Medulla oblongata (tissue), 1 donor: ENCODE results near the gene CCDC74A.
"Not testable (repeated sequence)": the region's sequence is repeated elsewhere in the genome, so short reads cannot be mapped to it uniquely, and the experiment has no call there.

Source experiments
- DNase-seq: peaks from one replicate; pipeline ENCODE4 v3.0.0-alpha.2; 2015; ENCODE audit errors: extremely low spot score

CCDC74A gene

DNA sequence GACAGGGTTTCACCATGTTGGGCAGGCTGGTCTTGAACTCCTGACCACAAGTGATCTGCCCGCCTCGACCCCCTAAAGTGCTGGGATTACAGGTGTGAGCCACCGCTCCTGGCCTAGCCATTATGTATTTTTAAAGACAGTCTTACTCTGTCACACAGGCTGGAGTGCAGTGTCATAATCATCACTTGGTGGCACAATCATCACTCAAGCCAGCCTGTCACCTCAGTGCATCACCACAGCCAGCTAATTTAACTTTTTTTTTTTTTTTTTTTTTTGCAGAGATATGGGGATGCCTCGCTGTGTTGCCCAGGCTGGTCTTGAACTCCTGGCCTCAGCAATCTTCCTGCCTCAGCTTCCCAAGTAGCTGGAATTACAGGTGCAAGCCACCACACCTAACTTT is 24.1 kb upstream of the CCDC74A start:
- DNase-seq = not testable (repeated sequence)

DNA sequence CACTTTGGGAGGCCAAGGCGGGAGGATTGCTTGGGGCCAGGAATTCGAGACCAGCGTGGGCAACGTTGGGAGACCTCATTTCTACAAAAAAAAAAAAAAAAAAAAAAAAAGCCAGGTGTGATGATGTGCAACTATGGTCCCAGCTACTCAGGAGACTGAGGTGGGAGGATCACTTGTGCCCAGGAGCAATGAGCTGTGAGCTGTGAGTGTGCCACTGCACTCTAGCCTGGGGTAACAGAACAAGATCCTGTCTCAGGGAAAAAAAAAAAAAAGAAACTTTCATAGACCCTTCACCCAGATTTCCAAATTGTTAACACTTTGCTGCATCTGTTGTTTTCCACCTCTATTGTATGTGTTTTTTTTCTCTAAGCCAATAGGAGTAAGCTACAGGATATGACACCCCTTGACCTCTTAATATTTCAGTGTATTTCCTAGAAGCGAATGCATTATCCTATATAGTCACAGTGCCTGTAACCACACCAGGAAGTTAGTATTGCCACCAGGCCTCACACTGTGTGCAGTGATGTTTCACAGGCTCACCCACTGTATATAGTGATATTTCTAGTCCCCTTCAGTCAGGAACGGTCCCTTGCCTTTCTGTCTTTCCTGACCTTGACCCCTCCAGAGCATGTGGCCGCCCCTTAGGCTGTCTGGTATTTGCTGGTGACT is 23.5 kb upstream of the CCDC74A start:
- DNase-seq = not testable (repeated sequence)

DNA sequence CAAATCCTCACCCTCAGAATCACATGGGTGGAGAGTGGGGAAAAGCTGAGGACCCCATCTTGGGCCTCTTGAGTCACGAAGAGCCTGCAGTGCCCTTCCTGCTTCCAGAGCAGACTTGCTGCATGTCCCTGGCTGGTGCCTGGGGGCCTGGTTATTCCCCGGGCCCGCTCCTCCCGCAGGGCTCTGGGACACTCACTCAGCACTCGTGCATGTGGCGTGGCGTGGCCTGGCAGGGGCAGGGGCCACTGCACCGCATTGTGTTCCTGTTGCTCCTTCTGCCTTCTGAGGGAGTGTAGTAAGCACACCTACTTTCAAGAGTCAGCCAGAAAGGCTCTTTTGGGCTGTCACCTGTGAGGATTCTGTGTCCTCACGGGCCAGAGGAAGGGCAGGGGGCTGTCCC is 18.1 kb upstream of the CCDC74A start:
- no peak for DNase-seq

DNA sequence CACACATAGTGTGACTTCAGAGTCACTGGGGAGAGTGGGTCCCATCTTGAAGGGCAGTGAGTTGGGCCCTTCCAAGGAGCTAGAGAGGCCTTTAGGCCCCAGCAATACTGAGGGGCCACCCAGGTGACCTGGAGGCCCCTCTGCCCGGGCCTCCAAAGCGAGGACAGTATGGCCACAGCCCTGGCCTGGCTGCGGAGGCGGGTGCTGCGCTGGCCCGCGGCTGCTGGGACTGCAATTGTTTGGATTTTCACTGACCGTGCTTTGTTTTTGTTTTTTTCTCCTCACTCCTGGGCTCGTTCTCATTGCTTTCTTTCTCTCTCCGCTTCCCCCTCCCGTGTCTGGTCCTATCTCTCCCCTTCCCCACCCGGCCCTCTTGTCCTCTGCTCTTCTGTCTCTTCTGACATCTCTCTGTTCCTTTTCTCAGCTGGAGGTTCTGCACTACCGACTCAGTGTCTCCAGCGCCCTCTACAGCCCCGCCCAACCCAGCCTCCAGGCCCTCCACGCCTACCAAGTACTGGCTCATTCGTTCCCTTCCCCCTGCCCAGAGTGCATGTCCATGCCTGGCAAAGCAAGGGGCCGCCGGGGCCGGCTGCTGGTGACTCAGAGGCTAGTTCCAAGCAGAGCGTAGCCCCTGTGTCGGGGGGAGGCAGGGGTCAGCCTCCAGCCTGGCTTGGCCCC is 16.3 kb upstream of the CCDC74A start:
- DNase-seq = peak; percentile 38

DNA sequence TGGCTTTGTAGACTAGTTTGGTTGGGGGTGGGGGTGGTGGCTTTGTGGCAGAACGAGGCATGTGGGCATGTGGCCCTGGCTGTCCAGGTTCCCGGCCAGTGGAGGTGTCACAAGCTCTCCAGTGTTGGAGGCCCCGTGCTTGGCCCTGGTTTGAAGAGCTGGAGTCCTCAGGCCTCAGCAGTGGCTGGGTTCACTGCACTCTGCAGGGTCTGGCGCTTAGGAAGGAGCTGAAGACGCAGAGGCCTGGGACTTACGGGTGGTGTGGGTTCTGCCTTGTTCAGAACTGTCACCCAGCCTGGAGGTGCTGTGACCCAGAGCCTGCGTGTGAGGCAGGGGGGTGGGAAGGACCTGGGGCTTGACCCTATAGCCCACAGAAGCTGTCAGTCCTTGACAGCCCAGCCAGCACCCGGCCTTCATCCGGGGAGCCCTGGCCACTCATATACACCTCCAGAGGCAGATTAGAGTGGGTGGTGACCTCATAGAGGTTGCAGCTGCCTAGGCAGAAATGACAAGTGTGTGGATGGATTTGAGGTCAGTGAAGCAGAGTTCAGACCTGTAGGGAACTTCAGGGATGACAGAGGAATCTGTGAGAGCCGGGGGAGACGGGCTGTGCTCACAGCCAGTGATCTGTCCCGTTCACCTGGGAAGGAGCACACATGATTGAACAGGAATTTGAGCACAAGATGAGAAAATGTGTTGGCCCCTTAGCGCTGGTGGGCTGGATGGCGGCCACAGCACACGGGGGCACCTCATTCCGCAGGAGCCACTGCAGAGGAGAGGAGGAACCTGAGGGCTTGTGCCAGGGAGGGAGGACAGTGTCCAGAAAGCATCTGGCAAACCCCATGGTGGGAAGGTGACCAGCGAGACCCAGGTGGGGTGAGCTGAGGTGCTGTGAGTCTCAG is 15.5 kb upstream of the CCDC74A start:
- peak; percentile 65 for DNase-seq

DNA sequence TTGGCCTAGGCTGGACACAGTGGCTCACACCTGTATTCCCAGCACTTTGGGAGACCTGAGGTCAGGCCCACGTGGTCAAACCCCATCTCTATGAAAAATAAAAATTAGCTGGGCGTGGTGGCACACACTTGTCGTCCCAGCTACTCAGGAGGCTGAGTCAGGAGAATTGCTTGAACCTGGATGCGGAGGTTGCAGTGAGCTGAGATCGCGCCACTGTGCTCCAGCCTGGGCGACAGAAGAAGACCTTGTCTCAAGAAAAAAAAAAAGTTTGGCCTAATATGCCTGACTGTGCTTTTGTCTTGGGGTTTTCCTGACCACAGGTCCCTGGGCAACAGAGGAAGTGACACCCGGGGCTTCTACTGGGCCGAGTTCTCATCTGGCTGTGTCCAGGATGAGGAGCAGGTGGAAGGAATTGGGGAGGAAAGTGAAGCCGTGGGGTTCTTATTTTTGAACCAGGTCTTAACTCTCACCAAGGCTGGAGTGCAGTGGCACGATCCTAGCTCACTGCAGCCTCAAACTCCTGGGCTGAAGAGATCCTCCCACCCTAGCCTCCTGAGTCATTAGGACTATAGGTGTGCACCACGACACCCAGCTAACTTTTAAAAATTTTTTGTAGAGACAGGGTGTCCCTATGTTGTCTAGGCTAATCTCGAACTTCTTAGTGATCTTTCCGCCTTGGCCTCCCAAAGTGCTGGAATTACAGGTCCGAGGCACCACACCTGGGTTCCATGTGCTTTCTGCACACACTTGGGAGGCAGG is 13.1 kb upstream of the CCDC74A start:
- DNase-seq = not testable (repeated sequence)

DNA sequence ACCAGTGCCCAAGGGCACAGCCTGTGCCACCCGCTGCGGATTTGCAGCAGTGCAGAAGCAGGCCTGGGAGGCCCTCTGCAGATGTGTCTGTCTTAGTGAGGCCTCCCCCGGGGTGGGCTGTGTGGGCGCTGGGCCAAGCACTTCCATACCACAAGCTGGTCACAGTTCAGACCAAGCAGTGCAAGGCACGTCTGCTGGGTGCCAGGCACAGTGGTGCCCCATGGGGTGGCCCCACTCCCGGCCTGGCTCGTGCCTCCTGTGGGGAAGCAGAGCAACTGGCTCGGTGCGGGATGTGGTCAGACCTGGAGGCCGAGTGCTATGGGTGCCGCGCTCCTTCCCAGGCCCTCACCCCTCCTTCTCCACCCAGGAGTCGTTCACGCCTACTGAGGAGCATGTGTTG is 12.5 kb upstream of the CCDC74A start:
- not testable (repeated sequence) for DNase-seq

DNA sequence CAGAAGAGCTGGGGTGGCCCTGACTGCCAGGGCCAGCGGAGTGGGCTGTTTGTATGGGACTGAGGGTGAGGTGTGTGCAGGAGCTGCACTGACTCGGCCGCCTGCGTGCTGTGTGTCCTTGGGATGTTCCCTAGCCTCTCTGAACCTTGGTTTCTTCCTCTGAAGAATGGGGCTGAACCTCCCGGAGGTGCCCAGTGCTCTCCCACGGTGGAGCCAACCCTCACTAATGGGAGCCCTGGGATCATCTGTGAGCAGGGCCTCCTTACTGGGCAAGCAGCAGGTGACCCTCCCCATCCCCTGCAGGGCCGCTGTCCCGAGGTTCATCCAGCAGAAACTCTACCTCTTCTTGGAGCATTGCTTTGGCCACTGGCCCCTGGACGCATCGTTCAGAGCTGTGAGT is 11.7 kb upstream of the CCDC74A start:
- no peak for DNase-seq

DNA sequence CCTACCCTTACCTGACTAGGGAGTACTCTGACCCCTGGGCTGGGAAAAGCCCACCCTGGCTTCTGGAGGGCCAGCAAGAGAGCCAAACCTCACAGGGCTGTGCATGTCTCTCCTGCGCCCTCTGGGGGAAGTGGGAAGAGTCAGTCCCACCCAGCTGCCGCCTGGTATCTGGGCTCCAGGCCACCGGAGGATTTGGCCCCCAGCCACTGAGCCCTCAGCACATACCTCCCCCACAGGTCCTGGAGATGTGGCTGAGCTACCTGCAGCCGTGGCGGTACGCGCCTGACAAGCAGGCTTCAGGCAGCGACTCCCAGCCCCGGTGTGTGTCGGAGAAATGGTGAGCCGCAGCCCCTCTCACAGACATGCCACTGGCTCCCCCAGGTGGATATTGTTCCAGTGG is 11.1 kb upstream of the CCDC74A start:
- not testable (repeated sequence) for DNase-seq

DNA sequence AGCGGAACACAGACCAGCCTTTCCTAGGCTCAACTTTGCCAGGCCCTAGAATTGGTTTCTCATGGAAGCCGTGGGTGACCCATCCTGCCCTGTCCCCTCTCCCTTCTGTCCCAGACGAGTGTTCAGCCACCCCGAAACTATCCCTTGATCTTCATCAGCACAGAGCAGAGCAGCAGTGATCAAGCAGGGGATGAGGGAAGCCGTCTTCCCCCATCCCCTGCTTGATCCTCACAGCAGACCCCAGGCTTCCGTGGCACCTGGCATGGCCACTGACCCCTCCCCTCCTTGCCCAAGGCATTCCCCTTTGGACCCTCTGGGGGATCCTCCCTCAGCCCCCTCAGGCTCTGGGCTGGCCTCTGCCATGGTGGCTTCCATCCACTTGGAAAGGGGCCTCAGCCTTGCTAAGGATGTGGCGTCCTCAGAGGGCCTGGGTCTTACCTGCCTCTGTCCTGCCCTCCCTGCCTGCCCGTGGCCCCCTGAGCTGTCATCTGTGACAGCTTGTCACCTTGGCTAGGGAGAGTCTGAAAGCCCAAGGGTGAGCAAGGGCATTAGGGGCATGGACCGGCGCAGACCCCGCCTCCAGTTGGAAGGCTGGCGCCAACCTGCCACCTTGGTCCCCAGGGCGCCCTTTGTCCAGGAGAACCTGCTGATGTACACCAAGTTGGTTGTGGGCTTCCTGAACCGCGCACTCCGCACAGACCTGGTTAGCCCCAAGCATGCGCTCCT is 10.4 kb upstream of the CCDC74A start:
- no peak for DNase-seq

DNA sequence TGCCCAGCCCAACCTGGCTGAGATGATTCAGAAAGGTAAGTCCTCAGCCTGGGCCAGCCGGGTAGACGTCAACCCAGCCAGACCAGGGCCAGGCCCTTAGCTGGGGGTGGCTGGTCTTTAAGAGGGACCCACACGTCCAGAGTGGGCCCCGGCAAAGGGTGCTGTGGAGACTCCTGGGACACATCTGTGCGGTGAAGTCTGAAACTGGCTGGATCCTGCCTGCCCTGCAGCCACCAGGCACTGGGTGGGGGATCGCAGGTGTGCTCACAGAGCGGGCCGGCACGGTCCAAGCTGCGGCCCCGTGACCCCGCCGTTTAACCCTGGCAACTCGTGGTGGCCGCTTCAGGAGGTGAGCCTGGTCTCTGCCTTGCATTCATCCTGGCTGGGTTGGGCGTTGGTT is 9.8 kb upstream of the CCDC74A start:
- DNase-seq = not testable (repeated sequence)

DNA sequence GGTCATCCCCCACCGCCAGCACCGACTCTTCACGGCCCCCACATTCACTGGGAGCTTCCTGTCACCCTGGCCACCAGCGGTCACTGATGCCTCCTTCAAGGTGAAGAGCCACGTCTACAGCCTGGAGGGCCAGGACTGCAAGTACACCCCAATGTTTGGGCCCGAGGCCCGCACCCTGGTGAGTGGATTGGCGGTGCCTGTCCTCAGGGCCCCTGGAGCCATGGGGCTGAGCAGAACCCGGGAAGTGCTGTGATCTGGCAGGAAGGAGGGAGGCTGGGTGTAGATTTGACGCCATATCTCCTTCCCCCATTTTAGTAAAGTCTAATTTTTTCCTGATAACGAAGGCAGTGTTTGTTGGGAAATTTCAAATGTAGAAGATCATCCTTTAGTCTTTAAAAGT is 9.2 kb upstream of the CCDC74A start:
- DNase-seq = not testable (repeated sequence)

DNA sequence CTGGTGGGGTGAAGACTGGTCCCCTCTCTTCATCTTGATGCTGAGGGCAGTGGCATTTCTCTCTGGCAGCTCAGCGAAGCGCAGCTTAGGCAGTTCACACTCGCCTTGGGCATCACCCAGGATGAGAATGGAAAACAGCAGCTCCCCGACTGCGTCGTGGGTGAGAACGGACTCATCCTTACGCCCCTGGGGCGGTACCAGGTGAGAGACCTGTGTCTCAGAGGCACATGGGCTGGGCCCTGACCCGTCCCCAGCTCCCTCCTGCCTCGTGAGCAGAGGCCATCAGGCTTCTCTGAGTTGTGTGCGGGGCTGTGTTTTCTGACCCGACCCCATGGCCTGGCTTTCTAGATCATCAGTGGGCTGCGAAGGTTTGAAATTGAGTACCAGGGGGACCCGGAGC is 8.2 kb upstream of the CCDC74A start:
- no peak for DNase-seq

DNA sequence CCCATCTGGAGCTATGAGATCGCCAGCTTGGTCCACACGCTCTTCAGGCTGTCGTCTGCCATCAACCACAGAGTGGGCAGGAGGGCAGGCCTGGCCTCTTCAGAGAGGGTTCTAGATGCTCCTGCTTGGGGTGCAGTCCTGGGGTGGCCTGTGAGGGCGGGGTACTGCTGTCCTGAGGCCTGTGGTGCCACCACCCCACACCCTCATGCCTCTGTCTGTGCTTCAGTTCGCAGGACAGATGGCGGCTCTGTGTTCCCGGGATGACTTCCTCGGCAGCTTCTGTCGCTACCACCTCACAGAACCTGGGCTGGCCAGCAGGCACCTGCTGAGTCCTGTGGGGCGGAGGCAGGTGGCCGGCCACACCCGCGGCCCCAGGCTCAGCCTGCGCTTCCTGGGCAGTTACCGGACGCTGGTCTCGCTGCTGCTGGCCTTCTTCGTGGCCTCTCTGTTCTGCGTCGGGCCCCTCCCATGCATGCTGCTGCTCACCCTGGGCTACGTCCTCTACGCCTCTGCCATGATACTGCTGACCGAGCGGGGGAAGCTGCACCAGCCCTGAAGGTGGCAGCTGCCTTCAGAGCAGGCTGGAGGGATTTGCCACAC is 7.7 kb upstream of the CCDC74A start:
- not testable (repeated sequence) for DNase-seq

DNA sequence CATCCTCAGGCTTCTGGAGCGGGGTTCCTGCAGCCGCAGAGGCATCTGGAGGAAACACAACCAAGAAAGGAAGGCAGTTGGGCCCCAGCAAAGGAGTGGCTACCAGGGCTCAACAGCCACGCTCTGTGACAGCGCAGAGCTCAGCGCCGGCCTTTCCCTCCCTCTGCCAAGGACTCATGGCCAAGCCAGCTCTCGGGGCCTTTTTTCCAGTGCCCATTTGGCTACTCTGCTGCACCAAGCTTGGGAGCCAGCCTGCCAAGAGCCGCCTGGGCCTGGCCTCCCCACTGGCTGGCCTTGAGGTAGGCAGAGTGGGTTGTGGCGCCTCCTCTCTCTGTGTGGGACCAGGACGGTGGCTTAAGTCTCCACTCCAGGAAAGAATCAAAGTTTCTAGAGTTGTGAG is 7.2 kb upstream of the CCDC74A start:
- DNase-seq = peak; percentile 64

DNA sequence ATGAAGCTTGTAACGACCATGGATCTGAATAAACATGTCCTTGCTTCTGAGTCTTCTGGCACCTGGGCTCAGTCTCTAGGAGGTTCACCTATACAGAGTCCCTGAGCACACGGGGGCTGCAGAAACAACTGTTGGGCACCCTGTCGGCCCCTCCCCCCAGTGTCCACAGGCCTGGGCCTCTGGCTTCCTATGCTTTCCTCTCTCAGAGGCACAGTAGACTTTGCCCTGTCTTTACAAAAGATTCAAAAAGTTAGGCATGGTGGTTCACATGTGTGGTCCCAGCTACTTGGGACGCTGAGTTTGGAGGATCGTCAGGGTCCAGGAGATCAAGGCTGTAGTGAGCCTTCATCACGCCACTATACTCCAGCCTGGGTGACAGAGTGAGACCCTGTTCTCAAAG is 6.2 kb upstream of the CCDC74A start:
- DNase-seq = not testable (repeated sequence)

DNA sequence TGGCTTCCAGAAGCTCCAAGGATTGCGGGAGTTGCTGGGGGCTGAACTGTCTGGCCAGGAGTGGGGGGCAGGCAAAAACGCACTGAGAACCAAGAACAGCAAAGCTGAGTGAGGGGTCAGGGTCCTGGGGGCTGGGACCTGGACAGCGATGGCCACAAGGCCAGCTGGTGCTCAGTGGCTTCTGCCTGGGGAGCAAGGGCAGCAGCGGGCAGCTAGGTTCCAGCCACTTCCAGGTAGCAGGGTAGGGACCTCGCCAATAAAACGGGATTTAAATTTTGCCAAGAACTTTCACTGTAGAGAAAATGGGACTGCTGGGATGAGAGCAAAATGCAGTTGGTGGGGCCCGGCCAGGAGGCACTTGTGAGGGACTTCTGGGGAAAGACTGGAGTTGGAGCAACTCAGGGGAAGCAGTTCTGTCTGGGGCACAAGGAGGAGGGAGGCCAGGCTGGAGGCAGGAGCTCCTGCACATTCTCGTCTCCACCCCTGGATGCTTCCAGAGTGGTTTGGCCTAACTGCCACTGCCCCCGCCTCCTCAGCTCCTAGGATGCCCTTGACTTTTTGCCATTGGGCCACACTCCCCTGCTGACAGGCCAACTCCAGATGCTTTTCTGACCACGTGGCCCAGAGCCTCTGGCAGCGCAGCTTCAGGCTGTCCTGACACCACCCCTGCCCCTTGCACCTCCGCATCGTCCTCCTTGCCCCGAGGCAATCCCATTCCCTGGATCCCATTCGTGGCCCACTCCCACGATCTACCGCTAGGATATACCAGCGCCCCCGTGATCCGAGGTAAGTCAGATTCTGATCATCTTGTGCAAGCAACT is 5.5 kb upstream of the CCDC74A start:
- DNase-seq = no peak

DNA sequence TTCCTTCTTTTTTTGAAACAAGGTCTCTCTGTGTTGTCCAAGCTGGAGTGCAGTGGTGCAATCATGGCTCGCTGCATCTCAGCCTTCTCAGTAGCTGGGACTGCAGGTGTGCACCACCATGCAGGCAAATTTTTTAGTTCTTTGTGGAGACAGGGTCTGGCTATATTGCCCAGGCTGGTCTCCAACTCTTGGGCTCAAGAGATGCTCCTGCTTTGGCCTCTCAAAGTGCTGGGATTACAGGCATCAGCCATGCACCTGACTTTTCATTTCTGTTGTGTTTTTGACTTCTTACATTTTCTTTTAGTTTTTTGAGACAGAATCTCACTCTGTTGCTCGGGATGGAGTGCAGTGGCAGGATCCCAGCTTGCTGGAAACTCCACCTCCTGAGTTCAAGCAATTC is 2.4 kb upstream of the CCDC74A start:
- DNase-seq = not testable (repeated sequence)

DNA sequence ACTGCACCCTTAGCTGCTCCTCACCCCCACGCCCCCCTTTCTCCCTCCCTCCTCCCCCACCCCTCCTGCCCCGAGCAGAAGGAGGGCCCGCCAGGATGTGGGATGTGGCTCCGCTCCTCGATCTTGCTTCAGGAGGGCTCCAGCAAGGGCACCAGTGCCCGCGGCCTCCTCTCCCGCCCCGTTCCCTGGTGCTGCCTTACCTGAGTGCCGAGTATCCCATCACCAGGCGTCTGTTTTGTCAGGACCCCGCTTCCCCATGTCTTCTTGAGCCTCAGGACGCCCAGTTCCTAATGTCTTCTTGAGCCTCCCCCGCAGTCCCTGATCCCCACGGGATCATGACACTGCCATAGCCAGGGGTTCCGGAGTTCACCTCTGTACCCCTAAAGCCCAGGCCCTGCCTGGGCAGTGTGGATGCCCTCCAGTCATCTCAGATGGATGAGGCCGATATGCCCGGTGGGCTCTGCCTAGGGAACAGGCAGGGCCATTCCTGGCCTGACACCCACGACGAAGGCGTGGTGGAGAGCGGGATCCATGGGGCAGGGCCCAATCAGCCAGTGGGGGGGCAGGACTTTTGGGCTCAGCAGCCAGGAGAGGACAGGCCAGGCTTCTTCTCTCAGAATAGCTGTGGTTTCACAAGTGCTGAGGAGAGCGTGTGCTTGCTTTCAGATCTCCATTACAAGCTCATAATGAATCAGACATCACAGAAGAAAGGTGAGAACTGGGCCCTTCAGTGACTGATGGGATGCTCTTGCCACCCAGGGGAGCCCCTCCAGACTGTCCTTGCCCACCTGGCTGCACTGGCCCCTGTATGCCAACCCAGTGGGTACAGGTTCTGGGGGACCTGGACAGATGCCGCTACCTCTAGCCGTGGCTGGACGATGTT is 1.5 kb downstream of the CCDC74A start:
- DNase-seq = not testable (repeated sequence)
